Measurements from ENCODE around the gene TEDC1. TPM values are rescaled to one million over a fixed set of nuclear protein-coding genes. Genes with fewer than 3 reads are reported as not detected.
A peak's percentile ranks its signal among the peaks of the same experiment; 100 is the strongest.

Gene TEDC1
- total RNA-seq, 1 donor from 2014 or later, result 12.7 TPM

DNA sequence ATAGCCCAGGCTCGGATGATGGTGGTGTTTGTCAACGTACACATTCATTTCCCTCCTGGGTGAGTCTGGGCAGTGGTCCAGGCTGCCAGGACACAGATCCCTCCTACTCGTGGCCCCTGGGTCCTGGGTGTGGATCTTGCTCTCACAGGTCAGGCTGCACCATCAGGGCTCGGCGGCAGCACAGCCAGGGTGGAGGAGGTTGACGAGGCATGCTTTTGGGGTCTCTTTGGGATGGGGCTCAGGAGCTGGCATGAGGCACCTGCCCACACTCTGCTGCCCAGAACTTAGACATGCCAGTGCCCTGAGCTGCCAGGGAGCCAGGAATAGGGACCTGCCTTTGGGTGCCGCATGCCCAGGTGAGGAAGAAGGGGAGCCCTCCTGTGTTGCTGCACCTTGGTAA, 45.0 kb downstream of the TEDC1 start:
- no peaks in the 10 kb centered on the region for H3K9me3 ChIP-seq
- no peak overlapping the region for H3K27ac ChIP-seq
- no peak for DNase-seq (ENCODE audit: low spot score in 2 of 2)
- H3K4me3 ChIP-seq, result no peak overlapping the region
- intact Hi-C loops (cut with DNase I), result no loop called here
- no peaks in the 10 kb centered on the region for H3K36me3 ChIP-seq
- TF ChIP-seq, protein P1, sequence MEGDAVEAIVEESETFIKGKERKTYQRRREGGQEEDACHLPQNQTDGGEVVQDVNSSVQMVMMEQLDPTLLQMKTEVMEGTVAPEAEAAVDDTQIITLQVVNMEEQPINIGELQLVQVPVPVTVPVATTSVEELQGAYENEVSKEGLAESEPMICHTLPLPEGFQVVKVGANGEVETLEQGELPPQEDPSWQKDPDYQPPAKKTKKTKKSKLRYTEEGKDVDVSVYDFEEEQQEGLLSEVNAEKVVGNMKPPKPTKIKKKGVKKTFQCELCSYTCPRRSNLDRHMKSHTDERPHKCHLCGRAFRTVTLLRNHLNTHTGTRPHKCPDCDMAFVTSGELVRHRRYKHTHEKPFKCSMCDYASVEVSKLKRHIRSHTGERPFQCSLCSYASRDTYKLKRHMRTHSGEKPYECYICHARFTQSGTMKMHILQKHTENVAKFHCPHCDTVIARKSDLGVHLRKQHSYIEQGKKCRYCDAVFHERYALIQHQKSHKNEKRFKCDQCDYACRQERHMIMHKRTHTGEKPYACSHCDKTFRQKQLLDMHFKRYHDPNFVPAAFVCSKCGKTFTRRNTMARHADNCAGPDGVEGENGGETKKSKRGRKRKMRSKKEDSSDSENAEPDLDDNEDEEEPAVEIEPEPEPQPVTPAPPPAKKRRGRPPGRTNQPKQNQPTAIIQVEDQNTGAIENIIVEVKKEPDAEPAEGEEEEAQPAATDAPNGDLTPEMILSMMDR (IDR thresholded peaks at IDR 0.05), result no peak
- no peaks in the 10 kb centered on the region for H3K4me1 ChIP-seq
- H3K27me3 ChIP-seq, result no peaks in the 10 kb centered on the region

DNA sequence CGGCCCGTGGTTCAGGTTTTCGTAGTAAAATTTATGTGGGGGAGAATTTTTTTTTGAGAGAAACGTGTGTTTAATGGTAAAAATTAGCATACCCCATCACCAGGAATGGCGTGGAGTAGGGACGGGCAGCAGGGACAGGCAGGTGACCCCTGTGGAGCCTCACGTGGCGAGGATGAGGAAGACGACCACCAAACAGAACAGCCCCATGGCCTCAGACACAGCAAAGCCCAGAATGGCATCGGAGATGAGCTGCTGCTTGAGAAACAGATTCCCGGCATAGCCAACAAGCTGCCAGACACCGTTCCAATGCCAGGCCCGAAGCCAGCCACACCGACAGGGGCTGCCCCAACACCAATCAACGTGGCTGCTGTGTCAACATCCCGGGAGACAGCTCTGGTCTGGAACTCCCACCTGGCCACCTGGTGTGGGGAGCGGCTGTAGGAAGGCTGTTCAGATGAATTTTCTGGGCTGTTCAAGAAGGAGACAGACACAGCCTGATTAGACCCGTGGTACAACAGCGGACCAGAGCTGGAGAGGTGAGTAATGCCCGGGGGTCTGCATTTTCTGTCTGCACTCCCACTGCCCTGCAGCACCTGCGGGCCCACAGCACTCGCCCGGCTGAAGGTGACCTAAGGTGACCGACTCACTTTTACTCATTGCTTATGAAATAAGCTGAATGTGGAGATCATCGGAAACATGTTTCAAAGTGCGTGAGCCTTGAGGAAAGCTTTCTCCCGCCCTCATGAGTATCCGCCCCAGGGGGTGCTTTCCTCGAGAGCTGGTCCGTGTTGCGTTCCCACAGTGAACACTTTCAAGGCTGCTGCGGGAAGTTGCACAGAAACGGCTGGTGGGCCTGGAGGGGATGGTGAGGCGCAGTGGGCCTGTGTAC, 45.9 kb downstream of the TEDC1 start:
- no peaks in the 10 kb centered on the region for H3K27me3 ChIP-seq
- TF ChIP-seq, protein P1 (IDR thresholded peaks at IDR 0.05), result no peak
- no peak for DNase-seq (ENCODE audit: low spot score in 2 of 2)
- no peak overlapping the region for H3K27ac ChIP-seq
- no peaks in the 10 kb centered on the region for H3K36me3 ChIP-seq
- intact Hi-C loops (cut with DNase I), result no loop called here
- H3K9me3 ChIP-seq, result no peaks in the 10 kb centered on the region
- no peak overlapping the region for H3K4me3 ChIP-seq
- no peaks in the 10 kb centered on the region for H3K4me1 ChIP-seq

DNA sequence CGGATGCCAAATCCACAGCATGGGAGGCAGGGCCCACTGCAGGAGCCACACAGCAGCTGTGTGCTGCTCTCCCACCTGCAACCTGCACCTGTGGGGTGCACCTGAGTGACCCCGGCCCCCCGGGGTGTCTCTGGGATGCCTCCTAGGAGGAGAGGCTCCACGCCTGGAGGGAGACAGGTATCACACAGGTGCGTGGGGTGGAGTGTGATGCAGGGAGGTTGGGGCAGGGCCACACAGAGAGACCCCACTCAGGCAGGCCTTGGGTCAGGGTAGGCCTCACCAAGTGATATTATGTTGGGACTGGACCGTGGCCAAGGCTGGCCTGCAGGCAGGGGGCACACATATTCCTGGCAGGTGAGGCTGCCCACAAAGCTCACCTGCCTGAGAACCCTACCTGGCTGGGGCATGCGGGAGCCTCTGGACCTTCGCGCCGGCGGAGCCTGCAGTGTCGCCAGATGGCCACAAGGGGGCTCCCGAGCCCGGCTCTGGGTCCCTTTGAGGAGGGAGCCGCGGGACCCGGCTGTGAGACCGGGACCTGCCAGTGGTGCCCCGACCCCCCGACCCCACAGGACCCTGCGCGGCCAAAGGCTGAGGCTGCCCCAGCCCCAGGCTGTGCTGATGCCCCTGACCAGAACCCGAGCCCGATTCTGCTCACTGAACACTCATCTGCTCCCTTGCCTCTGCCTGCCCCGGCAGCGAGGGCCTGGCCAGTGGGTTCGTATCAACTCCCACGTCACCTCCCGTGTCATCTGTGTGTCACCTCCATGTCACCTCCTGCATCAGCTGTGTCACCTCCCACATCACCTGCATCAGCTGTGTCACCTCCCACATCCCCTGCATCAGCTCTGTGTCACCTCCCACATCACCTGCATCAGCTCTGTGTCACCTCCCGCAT, 46.8 kb downstream of the TEDC1 start:
- H3K9me3 ChIP-seq, result no peaks in the 10 kb centered on the region
- H3K27me3 ChIP-seq, result no peaks in the 10 kb centered on the region
- H3K4me1 ChIP-seq, result no peaks in the 10 kb centered on the region
- H3K4me3 ChIP-seq, result no peak overlapping the region
- no peak for DNase-seq (ENCODE audit: low spot score in 2 of 2)
- TF ChIP-seq, protein P1 (IDR thresholded peaks at IDR 0.05), result peak; percentile 66 to 99 (median 96)
- H3K27ac ChIP-seq, result no peak overlapping the region
- H3K36me3 ChIP-seq, result no peaks in the 10 kb centered on the region
- intact Hi-C loops (cut with DNase I), result no loop called here

DNA sequence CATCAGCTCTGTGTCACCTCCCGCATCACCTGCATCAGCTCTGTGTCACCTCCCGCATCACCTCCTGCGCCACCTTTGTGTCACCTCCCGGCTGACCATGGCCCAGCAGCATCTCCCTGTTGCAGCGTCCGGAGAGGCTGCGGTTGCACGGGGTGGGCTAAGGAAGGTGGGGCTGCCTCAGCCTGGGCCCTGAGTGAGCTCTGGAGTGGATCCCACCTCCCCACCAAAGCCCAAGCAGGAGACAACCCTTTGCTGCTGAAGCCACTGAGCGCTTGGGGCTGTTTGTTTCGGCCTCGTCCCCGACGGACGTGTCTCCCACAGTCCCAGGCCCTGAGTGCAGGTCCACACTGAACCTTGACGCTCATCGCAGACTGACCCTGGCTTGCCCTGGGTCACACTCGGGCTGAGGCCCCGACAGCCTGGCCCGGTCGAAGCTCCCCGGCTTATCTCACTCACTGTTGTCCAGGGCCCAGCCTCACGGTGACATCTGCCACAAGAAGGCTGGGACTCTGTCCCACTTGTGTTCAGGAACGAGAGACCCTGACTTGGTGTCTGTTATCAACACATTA, 47.5 kb downstream of the TEDC1 start:
- no peak overlapping the region for H3K4me3 ChIP-seq
- no peaks in the 10 kb centered on the region for H3K4me1 ChIP-seq
- H3K27me3 ChIP-seq, result no peaks in the 10 kb centered on the region
- intact Hi-C loops (cut with DNase I), result no loop called here
- no peak overlapping the region for H3K27ac ChIP-seq
- no peak for DNase-seq (ENCODE audit: low spot score in 2 of 2)
- TF ChIP-seq, protein P1 (IDR thresholded peaks at IDR 0.05), result no peak
- H3K36me3 ChIP-seq, result no peaks in the 10 kb centered on the region
- H3K9me3 ChIP-seq, result no peaks in the 10 kb centered on the region

DNA sequence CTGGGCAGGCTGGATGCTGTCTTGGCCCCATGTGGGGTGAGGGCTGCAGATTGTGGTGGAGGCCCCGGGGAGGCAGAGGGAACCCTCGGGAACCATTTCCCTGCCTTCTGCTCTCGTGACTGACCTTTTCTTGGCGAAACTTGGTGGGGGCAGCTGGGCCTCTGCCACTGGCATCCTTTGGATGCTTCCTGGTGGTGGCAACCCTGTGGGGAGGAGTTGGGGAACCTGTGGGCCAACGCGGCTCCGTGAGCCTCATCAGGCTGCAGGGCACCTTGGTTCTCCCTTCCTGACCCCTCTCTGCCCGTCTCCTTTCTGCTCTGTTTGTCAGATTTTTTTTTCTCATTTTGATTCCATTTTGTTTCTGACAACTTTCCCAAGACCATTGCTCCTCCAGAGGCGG, 49.8 kb downstream of the TEDC1 start:
- Histone ChIP-seq H3K36me3 (no peaks in the 10 kb centered on the region), H3K4me1 (no peaks in the 10 kb centered on the region), H3K9me3 (no peaks in the 10 kb centered on the region), H3K4me3 (no peak overlapping the region), H3K27me3 (no peaks in the 10 kb centered on the region), H3K27ac (no peak overlapping the region)
- TF ChIP-seq, protein P1 (IDR thresholded peaks at IDR 0.05), result no peak
- no peak for DNase-seq (ENCODE audit: low spot score in 2 of 2)
- intact Hi-C loops (cut with DNase I), result no loop called here

Measured in ascending aorta (tissue), 2 donors.